Stimulated activated CD8-positive, alpha-beta memory T cell treated with anti-CD3 and anti-CD28 coated beads, Interleukin-7, amount 100 ng/mL, for 1 hour (primary cell): Measurements from ENCODE around the gene LKAAEAR1.

Source experiments
- DNase-seq, 2 donors: peaks; one replicate each; pipeline ENCODE4 v3.0.0-alpha.2; 2020; ENCODE audit warnings: low read depth in 2 of 2

LKAAEAR1 gene

DNA sequence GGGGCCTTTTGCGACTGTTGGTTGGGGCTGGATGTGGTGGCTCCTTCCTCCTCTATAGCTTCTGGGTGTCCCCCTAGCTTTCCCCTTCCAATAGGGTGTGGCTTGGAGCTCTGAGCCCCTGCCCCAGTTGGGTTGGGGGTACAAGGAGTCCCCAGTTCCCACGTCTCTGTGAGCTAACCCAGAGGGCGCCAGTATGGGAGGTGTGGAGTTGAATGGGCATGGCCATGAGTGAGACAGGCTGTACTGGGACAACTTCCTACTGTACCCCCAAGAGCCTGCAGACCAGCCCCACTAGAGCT, 47.0 kb downstream of the LKAAEAR1 start:
- no peak for DNase-seq

DNA sequence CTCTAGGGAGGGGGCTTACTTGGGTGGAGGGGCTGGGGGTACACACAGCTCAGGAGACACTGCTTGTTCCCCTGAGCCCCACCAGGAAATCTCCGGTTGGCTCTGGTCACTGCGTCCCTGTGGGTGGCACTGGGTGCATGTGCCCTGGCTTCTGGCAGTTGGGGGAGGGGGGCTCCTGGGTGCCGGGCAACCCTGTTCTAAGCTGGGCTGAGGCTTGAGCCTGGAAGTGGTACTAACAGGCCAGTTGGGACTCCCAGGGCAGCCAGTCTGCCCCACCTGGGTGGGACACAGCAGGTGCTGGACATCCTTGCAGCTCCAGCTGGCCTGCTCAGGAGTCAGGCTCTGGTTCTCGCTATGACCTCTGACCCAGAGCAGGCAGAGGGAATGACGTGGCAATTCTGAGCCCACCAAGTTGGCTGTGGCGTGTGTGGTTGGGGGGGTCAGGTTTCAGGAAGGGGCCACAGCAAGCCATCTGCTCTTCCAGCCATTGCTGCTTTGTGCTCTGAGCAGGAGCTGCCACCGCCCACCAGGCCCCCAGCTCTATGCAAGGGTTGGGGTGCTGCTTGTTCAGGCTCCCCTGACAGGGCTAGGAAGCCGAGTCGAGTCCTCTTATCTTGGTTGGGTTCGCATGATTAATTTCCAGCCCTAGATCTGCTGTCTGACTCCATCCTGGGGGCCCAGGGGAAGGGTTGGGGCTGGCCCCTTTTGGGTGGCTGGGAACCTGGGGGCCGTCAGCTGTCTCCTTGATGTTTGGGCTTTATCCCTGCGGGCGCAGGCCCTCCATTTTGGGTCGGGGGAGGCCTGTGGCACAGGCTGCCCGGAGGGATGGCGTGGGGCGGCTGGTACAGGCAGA, 47.6 kb downstream of the LKAAEAR1 start:
- no peak for DNase-seq

DNA sequence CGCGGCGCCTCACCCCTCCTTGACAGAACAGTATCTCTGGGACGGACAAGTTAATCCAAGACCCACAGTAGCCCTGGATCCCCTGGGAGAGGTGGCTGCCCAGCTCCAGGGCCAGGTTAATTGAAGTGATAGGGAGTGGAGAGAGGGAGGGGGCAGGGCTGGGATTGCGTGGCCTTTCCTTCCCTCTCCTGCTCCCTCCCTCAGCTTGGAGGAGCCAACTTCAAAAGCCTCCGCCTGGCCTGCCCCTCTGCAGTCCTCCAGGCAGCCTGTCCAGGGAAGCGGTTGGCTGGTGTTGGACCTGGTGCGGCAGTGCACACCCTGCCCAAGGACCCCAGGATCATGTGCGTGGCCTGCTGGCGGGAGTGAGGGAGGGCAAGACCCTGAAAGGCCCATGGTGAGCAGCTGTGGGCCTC, 48.3 kb downstream of the LKAAEAR1 start, which contains the start of gene C20orf204:
TSS of gene C20orf204 (plus strand) at position 250 of the 413 bp plus-strand sequence. CDS start at position 392, 142 bp downstream.
- DNase-seq = no peak

GRCh38 chr20:64035066-64035932, 48.9 kb downstream of the LKAAEAR1 start:
- no peak for DNase-seq

DNA sequence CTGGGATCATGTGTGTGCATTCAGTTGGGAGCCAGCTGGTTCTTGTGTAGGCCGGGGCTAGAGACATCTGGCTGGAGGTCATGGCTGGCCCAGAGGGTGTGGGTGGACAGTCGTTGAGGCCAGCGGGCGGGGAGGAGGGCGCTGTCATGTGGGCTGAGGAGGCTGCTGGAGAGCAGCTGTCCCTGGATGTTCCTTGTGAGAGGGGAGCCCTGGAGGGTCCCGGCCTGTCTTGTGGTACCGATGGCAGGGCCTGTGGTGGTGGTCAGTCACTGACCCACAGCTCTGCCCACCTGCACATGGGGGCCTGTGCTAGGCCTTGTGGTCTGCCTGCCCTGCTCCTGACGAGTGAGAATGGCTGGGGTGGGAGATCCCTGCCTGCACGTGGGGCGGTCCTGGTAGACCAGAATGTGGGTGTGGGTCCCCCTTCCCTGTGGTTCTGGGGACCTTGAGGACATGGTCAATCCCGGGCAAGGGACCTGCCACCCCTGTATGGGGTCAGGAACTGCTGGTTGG, 50.2 kb downstream of the LKAAEAR1 start:
- DNase-seq = no peak
